Stomach (tissue), 4 donors: Measurements from ENCODE around the gene CCSAP.

Experiments
- EP300 ChIP-seq: sonication (generic); formaldehyde crosslinking; IDR thresholded peaks from one replicate; pipeline ENCODE4 v1.6.1; 2017; ENCODE audit warnings: antibody characterized with exemption
- POLR2A ChIP-seq, 4 donors: fragments of 450-650 bp; IDR thresholded peaks; one replicate each; pipeline ENCODE4 v1.6.1; 2016; ENCODE audit warnings: antibody characterized with exemption in 4 of 4, control low read depth in 2 of 4, mild to moderate bottlenecking in 1 of 4, moderate library complexity in 1 of 4
- POLR2AphosphoS5 ChIP-seq, 3 donors: sonication (generic); formaldehyde crosslinking; IDR thresholded peaks; one replicate each; pipeline ENCODE4 v1.6.1; 2016; ENCODE audit warnings: antibody characterized with exemption in 3 of 3
- TF ChIP-seq, protein P1 (sequence below), 7 experiments: fragments of 450-650 bp in 4 of 7; fragments of 200-600 bp in 3 of 7; sonication (generic) in 3 of 7; IDR thresholded peaks; one replicate each; pipeline ENCODE4 v1.5.1; 2016 to 2019; ENCODE audit warnings: antibody characterized with exemption in 7 of 7, control low read depth in 2 of 7, mild to moderate bottlenecking in 1 of 7

GRCh38 chr1:229296541-229296941 is 46.3 kb downstream of the CCSAP start:
- TF ChIP-seq, protein P1, sequence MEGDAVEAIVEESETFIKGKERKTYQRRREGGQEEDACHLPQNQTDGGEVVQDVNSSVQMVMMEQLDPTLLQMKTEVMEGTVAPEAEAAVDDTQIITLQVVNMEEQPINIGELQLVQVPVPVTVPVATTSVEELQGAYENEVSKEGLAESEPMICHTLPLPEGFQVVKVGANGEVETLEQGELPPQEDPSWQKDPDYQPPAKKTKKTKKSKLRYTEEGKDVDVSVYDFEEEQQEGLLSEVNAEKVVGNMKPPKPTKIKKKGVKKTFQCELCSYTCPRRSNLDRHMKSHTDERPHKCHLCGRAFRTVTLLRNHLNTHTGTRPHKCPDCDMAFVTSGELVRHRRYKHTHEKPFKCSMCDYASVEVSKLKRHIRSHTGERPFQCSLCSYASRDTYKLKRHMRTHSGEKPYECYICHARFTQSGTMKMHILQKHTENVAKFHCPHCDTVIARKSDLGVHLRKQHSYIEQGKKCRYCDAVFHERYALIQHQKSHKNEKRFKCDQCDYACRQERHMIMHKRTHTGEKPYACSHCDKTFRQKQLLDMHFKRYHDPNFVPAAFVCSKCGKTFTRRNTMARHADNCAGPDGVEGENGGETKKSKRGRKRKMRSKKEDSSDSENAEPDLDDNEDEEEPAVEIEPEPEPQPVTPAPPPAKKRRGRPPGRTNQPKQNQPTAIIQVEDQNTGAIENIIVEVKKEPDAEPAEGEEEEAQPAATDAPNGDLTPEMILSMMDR (IDR thresholded peaks at IDR 0.05) = no peak
- TF ChIP-seq POLR2A (IDR thresholded peaks at IDR 0.05) (no peak), EP300 (no peak), POLR2AphosphoS5 (IDR thresholded peaks at IDR 0.05) (no peak)
